H1 (cell line): ENCODE data around the gene GLO1. TPM values are rescaled to one million over a fixed set of nuclear protein-coding genes. Genes with fewer than 3 reads are reported as not detected.

ENCODE experiments used
- ATF2 ChIP-seq: IDR thresholded peaks from 2 replicates; pipeline ENCODE4 v1.6.1; 2012; ENCODE audit warnings: low read length, inconsistent platforms
- BRCA1 ChIP-seq: IDR thresholded peaks from 2 replicates; pipeline ENCODE4 v1.6.1; 2012; ENCODE audit warnings: low read depth, low read length, improper control_type of control experiment
- CBX5 ChIP-seq: fragments of 300-800, 300-1000 bp; sonication (generic); IDR thresholded peaks from 2 replicates; pipeline ENCODE4 v1.7.1; 2016; ENCODE audit warnings: antibody characterized with exemption, low read length, low read depth
- CEBPB ChIP-seq: IDR thresholded peaks from 2 replicates; pipeline ENCODE4 v1.6.1; 2012; ENCODE audit warnings: low read depth, low read length
- CHD7 ChIP-seq: fragments of 300-600 bp; sonication (generic); IDR thresholded peaks from 2 replicates; pipeline ENCODE4 v1.7.1; 2012; ENCODE audit warnings: low read length, moderate library complexity, mild to moderate bottlenecking, inconsistent platforms; ENCODE audit not compliant: insufficient replicate concordance
- GABPA ChIP-seq: IDR thresholded peaks from 2 replicates; pipeline ENCODE4 v1.6.1; 2011; ENCODE audit warnings: mild to moderate bottlenecking, low read length, moderate library complexity, borderline replicate concordance; ENCODE audit not compliant: insufficient read depth
- KDM4A ChIP-seq: IDR thresholded peaks from one replicate; pipeline ENCODE4 v1.7.1; 2012; ENCODE audit warnings: low read depth, mild to moderate bottlenecking, moderate library complexity, low read length, inconsistent platforms; ENCODE audit not compliant: severe bottlenecking
- POU5F1 ChIP-seq: IDR thresholded peaks from 2 replicates; pipeline ENCODE4 v1.6.1; 2011; ENCODE audit warnings: low read depth, mild to moderate bottlenecking, low read length, moderate library complexity
- YY1 ChIP-seq: IDR thresholded peaks from 2 replicates; pipeline ENCODE4 v1.6.1; 2011; ENCODE audit warnings: low read depth, mild to moderate bottlenecking, low read length
- polyA plus RNA-seq, 7 experiments: library from polyadenylated mRNA; depleted of rRNA in 3 of 7; stranded (reverse) in 5 of 7; unstranded in 2 of 7; fragments of >200 nt in 5 of 7; fragments of 200-250 nt in 2 of 7; gene quantifications; 1 replicate in 5 of 7; 2 replicates in 1 of 7; 4 replicates in 1 of 7; pipeline versions ENCODE4 v1.2.1 to v1.2.3, GENCODE V29; 2011 to 2013; ENCODE audit warnings: missing spikeins in 2 of 7, mixed read lengths in 2 of 7
- total RNA-seq: library from RNA; stranded (reverse); fragmentation: NEBNext Ultra II Directional; extraction: Animal tissue kit (Norgen Biotek cat#: 25700); gene quantifications from 2 replicates; pipeline ENCODE4 v1.2.1, GENCODE V29; 2021

The GLO1 gene
- total and polyA plus RNA-seq, 2 of the 8 experiments (the other 6 are each of a cell fraction or from before 2014, with no cell fraction given): 104 to 170 TPM

GRCh38 chr6:38649744-38650143 lies 53.2 kb downstream of the GLO1 start (continued):
- TF ChIP-seq CHD7 (no peak), CEBPB (no peak), YY1 (no peak), KDM4A (no peak), ATF2 (no peak), BRCA1 (no peak), POU5F1 (no peak), GABPA (no peak), CBX5 (no peak)
- TF ChIP-seq, all 59 proteins: peak for 0
